ENCODE measurements around the gene GEMIN4. TPM values are rescaled to one million over a fixed set of nuclear protein-coding genes. Genes with fewer than 3 reads are reported as not detected.
"Not testable (repeated sequence)": the region's sequence is repeated elsewhere in the genome, so short reads cannot be mapped to it uniquely, and the experiment has no call there.

GEMIN4 gene
- total and polyA plus RNA-seq, 2 donors = 7.3 to 18.8 TPM

DNA sequence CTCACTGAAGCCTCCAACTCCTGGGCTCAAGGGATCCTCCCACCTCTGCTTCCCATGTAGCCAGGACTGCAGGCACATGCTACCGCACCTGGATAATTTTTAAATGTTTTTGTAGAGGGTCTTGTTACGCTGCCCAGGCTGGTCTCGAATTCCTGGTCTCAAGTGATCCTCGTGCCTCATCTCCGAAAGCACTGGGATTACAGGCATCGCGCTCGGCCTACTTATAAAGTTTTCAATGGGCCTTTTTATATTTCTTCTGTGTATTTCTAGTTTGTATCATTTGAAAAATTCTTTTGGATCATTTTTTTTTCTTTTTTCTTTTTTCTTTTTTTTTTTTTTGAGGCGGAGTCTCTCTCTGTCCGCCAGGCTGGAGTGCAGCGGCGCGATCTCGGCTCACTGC is 27.0 kb downstream of the GEMIN4 start:
- no peaks in the 10 kb centered on the region for H3K36me3 ChIP-seq (ENCODE audit: insufficient read depth)
- DNase-seq (ENCODE audit: extremely low spot score) = no peak
- 95% methylated on average over 14 of the region's 14 CpGs for WGBS
- no peak overlapping the region for H3K27ac ChIP-seq (ENCODE audit: low read depth)
- H3K4me3 ChIP-seq (ENCODE audit: low read depth, low read length) = no peak overlapping the region
- H3K4me1 ChIP-seq (ENCODE audit: insufficient read depth) = no peaks in the 10 kb centered on the region

DNA sequence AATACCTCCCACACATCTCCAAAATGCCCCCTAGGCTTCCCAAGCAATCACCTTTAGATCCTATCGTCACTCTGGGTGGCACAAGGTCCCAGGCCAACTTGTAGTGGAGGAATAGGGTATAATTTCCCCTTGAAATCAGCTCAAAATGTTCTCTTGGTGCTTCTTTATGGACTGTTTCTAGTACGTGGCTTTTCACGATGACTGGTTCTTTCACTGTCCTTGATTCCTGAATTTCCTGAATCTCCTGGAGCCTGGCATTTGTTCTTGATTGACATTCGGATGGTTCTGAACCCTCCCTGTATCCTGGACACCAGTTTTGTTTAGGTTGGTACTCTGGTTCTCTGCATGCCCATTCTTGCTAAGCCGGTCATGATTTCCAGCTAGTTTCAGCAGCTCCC is 30.5 kb downstream of the GEMIN4 start:
- Histone ChIP-seq H3K4me3 (ENCODE audit: low read depth, low read length) (no peak overlapping the region), H3K36me3 (ENCODE audit: insufficient read depth) (no peaks in the 10 kb centered on the region), H3K27ac (ENCODE audit: low read depth) (no peak overlapping the region), H3K4me1 (ENCODE audit: insufficient read depth) (no peaks in the 10 kb centered on the region)
- no peak for DNase-seq (ENCODE audit: extremely low spot score)
- WGBS = 73% methylated on average over 5 of the region's 5 CpGs

DNA sequence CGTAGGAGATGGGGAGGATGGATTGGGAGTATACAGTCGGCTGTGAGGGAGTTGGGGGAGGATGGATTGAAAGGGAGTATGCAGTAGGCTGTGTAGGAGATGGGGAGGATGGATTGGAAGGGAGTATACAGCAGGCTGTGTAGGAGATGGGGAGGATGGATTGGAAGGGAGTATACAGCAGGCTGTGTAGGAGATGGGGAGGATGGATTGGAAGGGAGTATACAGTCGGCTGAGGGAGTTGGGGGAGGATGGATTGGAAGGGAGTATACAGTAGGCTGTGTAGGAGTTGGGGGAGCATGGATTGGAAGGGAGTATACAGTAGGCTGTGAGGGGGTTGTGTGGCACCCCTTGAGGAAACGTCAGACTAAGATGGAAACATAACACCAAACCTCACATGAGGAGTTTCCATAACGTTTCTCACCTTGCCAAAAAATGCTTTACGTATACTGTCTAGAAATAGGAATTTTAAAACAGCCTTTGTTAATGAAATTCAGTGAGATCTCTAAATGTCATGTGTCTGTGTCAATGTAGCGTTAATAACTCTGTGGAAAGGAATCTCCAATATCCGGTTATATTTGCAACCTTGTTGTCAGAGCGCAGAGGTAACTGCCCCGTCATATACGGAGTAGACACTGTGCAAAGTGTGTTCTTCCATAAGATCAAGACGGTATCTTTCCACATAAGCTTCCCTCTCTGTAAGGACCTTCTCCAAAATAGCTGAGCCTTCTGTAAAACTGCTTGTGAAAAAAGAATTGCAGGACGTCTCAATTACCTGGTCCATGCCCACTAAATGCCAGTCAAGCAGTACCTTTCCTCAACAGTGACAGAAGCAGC is 31.1 kb downstream of the GEMIN4 start:
- no peak for DNase-seq (ENCODE audit: extremely low spot score)
- H3K4me1 ChIP-seq (ENCODE audit: insufficient read depth) = no peaks in the 10 kb centered on the region
- WGBS = 79% methylated on average over 13 of the region's 13 CpGs

DNA sequence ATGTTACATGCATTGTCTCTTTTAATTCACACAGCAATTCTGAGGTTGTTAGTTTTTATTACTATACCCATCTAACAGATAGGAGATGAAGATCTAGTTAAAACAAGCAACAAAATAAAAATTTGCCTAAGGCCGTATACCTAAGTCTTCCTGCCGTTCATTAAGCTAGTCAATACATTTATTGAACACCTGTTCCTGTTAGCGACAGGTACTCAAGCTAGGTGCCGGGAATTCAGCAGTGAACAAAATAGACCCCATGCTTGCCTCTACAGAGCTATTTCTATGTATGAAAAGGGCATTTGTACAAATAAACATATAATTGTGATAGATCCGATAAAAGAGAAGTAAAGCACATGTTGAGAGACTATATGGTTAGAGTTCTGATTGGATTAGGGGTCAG is 34.0 kb downstream of the GEMIN4 start:
- Histone ChIP-seq H3K4me1 (ENCODE audit: insufficient read depth) (no peaks in the 10 kb centered on the region), H3K36me3 (ENCODE audit: insufficient read depth) (no peaks in the 10 kb centered on the region), H3K27ac (ENCODE audit: low read depth) (no peak overlapping the region), H3K4me3 (ENCODE audit: low read depth, low read length) (no peak overlapping the region)
- WGBS = 95% methylated on average over 5 of the region's 5 CpGs
- no peak for DNase-seq (ENCODE audit: extremely low spot score)

More for the DNA sequence above, 31.1 kb downstream of the GEMIN4 start:
- Histone ChIP-seq H3K36me3 (ENCODE audit: insufficient read depth) (no peaks in the 10 kb centered on the region), H3K4me3 (ENCODE audit: low read depth, low read length) (no peak overlapping the region), H3K27ac (ENCODE audit: low read depth) (no peak overlapping the region)

DNA sequence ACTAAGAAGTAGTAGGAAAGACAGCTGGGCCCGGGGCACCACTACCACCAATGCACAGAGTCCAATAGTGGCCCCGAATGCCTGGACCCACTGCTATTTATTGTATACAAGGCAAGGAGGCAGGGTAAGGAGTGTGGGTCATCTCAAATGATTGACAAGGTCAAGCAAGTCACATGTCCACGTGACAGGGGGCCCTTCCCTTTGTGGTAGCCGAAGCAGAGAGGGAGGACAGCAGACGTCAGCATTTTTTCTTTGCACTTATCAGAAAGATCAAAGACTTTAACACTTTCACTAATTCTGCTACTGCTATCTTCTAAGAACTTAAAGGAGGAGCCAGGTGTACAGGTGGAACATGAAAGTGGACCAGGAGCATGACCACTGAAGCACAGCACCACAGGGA is 43.9 kb downstream of the GEMIN4 start:
- WGBS = 82% methylated on average over 5 of the region's 5 CpGs
- Histone ChIP-seq H3K36me3 (ENCODE audit: insufficient read depth) (no peaks in the 10 kb centered on the region), H3K27ac (ENCODE audit: low read depth) (no peak overlapping the region), H3K4me3 (ENCODE audit: low read depth, low read length) (no peak overlapping the region), H3K4me1 (ENCODE audit: insufficient read depth) (no peaks in the 10 kb centered on the region)
- DNase-seq (ENCODE audit: extremely low spot score) = no peak

DNA sequence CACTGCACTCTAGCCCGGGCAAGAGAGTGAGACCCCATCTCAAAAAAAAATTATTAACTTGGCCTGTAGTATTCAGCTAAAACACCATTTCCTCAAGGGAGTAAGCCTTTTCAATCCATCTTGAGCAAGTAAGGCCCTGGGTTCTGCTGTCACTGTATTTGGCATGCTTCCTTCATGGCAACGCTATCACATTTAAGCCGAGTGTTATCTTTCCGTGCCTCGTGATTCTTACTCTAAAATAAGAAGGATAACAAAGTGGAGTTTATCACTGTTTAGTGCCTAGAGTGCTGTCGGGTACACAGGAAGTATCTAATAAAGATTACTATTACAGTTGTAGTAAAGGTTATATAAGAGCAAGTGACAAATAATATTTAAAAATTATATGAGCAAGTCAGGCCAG is 46.2 kb downstream of the GEMIN4 start:
- WGBS = 48% methylated on average over 6 of the region's 6 CpGs
- no peak overlapping the region for H3K4me3 ChIP-seq (ENCODE audit: low read depth, low read length)
- no peak for DNase-seq (ENCODE audit: extremely low spot score)
- no peaks in the 10 kb centered on the region for H3K36me3 ChIP-seq (ENCODE audit: insufficient read depth)
- H3K27ac ChIP-seq (ENCODE audit: low read depth) = no peak overlapping the region
- no peaks in the 10 kb centered on the region for H3K4me1 ChIP-seq (ENCODE audit: insufficient read depth)

DNA sequence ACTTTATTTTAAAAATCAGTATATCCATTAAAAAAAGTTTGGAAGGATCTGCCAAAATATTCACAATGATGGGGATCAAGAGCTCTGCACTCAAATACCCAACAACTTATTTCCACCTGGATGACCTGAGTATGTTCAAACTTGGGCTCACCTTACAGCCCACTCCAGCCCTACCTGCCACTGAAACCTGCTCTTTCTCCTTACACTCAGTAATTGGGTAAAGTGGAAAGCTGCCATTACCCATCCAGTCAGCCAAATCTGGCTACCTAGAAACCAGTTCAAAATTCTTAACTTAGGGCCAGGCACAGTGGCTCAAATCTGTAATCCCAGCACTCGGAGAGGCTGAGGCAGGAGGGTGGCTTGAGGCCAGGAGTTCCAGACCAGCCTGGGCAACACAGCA is 47.1 kb downstream of the GEMIN4 start:
- Histone ChIP-seq H3K36me3 (ENCODE audit: insufficient read depth) (no peaks in the 10 kb centered on the region), H3K4me3 (ENCODE audit: low read depth, low read length) (no peak overlapping the region), H3K4me1 (ENCODE audit: insufficient read depth) (no peaks in the 10 kb centered on the region), H3K27ac (ENCODE audit: low read depth) (no peak overlapping the region)
- DNase-seq (ENCODE audit: extremely low spot score) = no peak
- 62% methylated on average over 1 of the region's 1 CpG for WGBS

DNA sequence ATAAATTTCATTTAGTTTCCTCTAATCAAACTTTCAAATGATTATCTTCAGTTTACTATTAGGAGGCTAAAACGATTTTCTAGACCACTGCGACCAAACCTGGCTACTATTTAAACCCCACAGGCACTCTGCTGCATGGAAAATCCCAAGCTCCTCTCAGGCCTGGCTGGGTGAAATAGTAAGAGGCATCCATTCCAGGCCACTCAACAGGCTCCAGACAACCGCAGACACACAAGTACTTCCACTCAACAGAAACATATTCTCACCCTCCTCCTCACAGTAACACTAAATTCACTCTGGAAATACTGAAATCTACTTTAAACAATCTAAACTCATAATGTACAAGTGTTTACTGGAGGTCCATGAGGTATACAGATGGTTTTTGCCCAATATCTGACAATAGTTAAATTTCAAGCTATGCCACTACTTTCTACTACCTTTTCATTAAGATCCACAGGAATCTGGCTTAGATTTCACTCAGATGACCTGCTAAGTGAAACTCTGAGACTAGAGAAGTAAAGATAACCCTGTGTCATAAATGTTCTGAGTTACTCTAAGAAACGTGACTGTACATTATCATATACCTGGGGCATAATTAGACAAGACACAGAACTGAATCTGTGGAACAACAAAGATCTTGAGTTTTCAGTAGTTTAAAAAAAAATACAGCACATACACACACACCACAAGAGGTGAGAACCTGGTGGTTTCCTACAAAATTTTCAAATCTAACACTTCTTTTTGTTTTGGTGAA is 47.8 kb downstream of the GEMIN4 start:
- 79% methylated on average over 4 of the region's 4 CpGs for WGBS
- Histone ChIP-seq H3K4me1 (ENCODE audit: insufficient read depth) (no peaks in the 10 kb centered on the region), H3K27ac (ENCODE audit: low read depth) (no peak overlapping the region), H3K4me3 (ENCODE audit: low read depth, low read length) (no peak overlapping the region), H3K36me3 (ENCODE audit: insufficient read depth) (no peaks in the 10 kb centered on the region)
- no peak for DNase-seq (ENCODE audit: extremely low spot score)

DNA sequence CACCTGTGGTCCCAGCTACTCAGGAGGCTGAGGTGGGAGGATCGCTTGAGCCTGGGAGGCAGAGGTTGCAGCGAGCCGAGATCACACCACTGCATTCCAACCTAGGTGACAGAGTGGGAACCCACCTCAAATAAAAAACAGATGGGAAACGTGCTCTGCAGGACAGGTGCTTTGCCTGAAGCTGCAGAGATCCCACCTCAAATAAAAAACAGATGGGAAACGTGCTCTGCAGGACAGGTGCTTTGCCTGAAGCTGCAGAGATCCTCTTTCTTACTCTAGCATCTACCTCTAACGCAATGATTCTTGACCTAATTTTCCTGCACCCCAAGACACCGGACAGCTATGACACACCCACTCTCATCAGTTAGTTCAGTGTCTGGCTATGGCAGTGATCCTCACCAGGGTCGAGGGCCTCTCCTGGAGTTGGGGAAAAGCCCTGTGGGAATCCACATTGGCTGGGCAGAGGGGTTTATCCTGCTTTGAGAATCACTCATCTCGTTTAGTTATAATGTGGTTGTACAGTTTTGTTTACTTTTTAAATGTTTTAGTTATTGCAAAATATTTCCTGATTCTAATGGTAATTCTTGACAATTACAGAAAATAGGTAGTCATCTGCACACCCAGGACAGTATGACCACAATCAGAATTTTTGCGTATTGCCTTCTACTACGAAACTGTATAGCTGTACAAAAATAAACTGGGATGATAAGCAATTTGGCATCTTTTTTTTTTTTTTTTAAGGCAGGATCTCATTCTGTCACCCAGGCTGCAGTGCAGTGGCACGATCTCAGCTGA is 48.8 kb downstream of the GEMIN4 start:
- Histone ChIP-seq H3K27ac (ENCODE audit: low read depth) (no peak overlapping the region), H3K4me1 (ENCODE audit: insufficient read depth) (no peaks in the 10 kb centered on the region), H3K4me3 (ENCODE audit: low read depth, low read length) (no peak overlapping the region), H3K36me3 (ENCODE audit: insufficient read depth) (no peaks in the 10 kb centered on the region)
- no peak for DNase-seq (ENCODE audit: extremely low spot score)
- 76% methylated on average over 12 of the region's 12 CpGs for WGBS

DNA sequence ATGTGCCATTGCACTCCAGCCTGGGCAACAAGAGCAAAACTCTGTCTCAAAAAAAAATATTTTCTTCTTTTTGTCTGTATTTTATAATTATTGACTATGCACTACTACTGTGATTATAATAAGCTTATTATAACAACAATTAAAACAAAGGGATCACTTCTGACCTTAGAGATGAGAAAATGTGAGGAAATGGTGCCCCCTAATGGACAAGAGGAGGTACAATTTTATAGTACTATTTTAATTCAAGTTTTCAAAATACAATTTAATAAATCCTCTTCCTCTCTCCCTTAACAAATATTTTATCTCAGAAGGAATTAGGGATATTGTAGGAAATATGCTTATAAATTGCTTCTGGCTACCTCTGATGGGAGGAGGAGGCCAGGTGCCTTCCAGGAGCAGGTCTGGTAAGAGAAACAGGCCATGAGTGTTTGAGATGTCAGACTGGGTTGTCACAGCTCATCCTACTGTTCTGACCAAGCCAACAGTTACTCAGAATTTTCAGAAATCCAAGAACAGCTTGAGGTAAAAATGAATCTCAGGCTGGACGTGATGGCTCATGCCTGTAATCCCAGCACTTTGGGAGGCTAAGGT is 51.5 kb downstream of the GEMIN4 start:
- WGBS = 60% methylated on average over 1 of the region's 1 CpG
- no peak overlapping the region for H3K4me3 ChIP-seq (ENCODE audit: low read depth, low read length)
- DNase-seq (ENCODE audit: extremely low spot score) = no peak
- no peak overlapping the region for H3K27ac ChIP-seq (ENCODE audit: low read depth)
- no peaks in the 10 kb centered on the region for H3K36me3 ChIP-seq (ENCODE audit: insufficient read depth)
- no peaks in the 10 kb centered on the region for H3K4me1 ChIP-seq (ENCODE audit: insufficient read depth)

DNA sequence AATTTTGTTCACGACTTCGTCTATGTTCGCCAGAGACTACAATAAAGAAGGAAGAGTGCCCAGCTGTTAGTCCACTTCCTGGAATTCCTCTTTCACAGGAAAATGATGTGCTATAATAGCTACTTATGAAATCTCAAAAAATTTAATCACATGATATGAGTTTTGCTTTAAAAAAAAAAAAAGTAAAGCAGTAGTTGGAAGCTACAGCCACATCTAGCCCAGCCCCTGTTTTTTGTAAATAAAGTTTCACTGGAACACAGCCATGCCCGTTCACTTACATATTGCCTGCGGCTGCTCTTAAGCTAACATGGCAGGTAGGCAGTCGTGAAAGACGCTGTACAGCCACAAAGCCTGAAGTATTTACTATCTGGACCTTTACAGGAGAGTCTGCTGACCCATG is 52.7 kb downstream of the GEMIN4 start:
- Histone ChIP-seq H3K4me3 (ENCODE audit: low read depth, low read length) (no peak overlapping the region), H3K36me3 (ENCODE audit: insufficient read depth) (no peaks in the 10 kb centered on the region), H3K4me1 (ENCODE audit: insufficient read depth) (no peaks in the 10 kb centered on the region), H3K27ac (ENCODE audit: low read depth) (no peak overlapping the region)
- DNase-seq (ENCODE audit: extremely low spot score) = no peak
- WGBS = 77% methylated on average over 7 of the region's 7 CpGs

DNA sequence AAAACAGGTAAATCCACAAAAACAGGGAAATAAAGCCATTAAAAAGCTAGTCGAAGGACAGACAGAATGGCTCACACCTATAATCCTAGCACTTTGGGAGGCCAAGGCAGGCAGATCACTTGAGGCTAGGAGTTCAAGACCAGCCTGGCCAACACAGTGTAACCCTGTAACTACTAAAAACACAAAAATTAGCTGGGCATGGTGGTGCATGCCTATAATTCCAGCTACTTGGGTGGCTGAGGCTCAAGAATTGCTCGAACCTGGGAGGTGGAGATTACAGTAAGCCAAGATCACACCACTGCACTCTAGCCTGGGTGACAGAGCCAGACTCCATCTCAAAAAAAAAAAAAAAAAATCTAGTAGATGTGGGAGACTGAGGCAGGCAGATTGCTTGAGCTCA is 54.0 kb downstream of the GEMIN4 start:
- not testable (repeated sequence) for DNase-seq (ENCODE audit: extremely low spot score); H3K4me3 ChIP-seq (ENCODE audit: low read depth, low read length); H3K36me3 ChIP-seq (ENCODE audit: insufficient read depth); H3K4me1 ChIP-seq (ENCODE audit: insufficient read depth); H3K27ac ChIP-seq (ENCODE audit: low read depth)
- WGBS = 82% methylated on average over 2 of the region's 2 CpGs

DNA sequence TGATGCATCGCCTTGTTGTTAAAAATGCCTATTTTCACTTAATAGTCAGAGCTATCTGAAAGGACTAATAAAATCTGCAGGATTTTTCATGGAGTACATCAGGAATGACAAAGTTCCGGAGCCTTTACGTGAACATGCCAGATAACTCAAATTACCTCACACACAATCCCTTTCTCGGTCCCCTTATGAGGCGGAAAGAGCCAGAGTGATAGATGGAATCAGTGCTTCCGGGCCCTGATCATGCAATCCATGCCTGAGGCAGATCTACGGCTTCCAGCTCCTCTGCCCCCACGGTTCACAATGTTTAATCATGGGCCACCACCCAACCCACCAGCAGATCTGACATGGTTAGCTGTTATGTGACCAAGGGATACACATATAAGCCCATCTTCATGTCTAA is 54.4 kb downstream of the GEMIN4 start:
- H3K27ac ChIP-seq (ENCODE audit: low read depth) = no peak overlapping the region
- 88% methylated on average over 8 of the region's 8 CpGs for WGBS
- no peaks in the 10 kb centered on the region for H3K36me3 ChIP-seq (ENCODE audit: insufficient read depth)
- H3K4me1 ChIP-seq (ENCODE audit: insufficient read depth) = no peaks in the 10 kb centered on the region
- no peak for DNase-seq (ENCODE audit: extremely low spot score)
- H3K4me3 ChIP-seq (ENCODE audit: low read depth, low read length) = no peak overlapping the region

Data from urinary bladder (tissue), 4 donors.